GM19452 (cell line): ENCODE results near the gene PPP4C.
"Not testable (repeated sequence)": the region's sequence is repeated elsewhere in the genome, so short reads cannot be mapped to it uniquely, and the experiment has no call there.

Experiments
- ATAC-seq: cut with Tn5 transposase; IDR thresholded peaks from one replicate; pipeline ENCODE4 v1.9.1; 2021; ENCODE audit not compliant: unreplicated experiment

PPP4C gene

GRCh38 chr16:30095166-30096078 is 19.6 kb downstream of the PPP4C start:
- ATAC-seq: no peak

DNA sequence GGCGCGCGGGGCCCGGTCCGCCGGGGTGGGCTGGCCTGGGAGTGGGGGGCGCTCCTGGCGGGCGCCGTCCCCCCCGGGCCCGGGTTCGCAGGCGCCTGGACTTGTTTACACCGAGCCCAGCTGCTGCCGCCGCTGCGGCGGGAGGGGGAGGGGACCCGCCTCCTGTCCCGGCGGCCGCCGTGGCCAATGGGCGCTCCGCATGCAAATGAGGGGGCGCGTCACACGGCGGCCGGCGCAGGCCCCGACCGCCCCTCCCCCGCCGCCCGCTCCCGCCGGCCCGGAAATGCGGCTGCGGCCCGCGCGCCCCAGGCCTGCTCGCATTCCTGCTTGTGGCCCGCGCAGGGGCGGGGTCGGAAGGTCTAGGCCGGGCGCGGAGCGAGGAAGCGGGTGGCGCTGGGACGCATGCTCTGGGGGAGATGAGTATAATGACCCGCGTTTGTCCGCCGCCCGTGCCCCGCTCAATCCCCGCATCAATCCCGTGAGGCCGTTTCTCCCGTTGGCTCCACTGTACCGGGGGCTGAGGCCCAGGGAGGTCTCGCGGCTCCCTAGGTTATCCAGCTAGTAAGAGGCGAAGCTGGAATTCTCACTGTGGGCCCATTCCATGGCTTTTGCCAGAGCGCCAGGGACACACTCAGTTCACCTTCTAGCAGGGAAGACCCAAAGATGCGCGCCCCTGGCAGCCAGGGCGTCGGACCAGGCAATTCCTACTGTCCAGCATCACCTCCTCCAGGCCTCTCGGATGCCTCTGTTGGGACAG is 20.5 kb downstream of the PPP4C start, which contains the start of gene YPEL3:
Gene YPEL3 (minus strand): TSS at position 109 of the 757 bp plus-strand sequence. CDS start 731 bp downstream, outside the sequence.
- ATAC-seq: no peak

DNA sequence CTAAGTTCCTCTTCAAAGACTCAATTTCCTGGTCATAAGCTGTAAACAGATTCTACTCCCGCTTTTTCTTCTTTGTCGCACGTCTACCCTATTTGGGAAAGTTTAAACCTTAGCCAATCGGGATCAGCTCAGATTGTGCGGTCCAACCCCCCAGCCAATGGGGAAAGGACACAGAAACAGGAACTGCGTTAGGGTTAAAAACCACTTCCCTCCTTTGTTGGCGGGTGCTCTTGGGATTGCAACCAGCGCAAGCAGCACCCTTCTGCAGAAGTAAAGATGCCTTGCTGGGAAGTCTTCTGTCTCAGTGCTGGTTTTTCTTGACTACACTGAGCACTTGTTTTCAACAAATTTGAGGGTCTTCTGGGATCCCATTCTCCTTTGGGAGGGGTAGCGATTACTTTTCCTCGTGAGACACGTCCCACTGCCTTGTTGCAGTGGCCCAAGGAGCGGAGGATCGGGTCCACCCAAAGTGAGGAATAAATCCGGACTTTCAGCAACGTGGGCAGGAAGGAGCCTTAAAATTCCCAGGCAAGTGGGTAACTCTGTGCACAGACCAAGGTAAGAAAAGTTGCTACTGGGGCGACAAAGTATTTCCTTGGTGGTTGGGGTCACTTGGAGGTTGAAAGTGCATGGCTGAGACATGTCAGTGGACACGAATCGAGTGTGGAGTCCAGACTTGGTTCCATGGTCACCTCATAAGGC is 21.2 kb downstream of the PPP4C start:
- ATAC-seq: no peak

DNA sequence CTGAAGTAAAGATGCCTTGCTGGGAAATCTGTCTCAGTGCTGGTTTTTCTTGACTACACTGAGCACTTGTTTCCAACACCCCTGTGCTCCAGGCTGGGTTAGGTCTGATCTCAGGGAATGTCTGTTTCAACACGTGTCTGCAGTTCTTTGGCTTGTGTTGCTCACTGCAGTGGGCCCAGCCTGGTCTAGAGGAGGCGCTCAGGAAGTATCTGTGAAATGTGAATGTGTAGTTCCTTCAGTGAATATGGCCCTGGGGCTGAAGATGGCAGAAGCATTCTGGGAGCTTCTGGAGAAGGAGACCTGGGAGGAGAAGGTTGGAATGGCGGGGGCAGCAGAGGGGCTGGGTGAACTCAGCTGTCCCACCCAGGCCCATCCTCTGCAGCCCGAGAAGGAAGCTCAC is 28.3 kb downstream of the PPP4C start:
- no peak for ATAC-seq

DNA sequence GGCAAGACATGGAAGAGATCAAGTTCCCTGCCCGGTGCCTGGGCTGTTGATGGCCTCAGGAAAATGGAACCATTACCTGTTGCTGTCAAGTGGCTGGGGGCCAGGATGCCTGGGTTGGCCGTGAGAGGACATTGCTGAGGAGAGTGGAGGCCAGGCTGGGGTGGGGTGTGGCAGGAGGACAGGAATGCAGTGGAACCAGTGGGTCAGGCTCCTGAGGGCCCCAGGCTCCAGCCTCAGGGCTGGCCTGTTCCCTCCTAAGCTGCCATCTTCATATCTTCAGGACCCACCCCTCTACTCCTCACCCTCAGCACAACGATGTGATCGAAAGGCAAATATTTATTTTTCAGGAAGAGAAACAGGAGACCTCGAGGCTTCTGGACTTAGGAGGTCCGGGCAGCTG is 28.7 kb downstream of the PPP4C start:
- no peak for ATAC-seq

DNA sequence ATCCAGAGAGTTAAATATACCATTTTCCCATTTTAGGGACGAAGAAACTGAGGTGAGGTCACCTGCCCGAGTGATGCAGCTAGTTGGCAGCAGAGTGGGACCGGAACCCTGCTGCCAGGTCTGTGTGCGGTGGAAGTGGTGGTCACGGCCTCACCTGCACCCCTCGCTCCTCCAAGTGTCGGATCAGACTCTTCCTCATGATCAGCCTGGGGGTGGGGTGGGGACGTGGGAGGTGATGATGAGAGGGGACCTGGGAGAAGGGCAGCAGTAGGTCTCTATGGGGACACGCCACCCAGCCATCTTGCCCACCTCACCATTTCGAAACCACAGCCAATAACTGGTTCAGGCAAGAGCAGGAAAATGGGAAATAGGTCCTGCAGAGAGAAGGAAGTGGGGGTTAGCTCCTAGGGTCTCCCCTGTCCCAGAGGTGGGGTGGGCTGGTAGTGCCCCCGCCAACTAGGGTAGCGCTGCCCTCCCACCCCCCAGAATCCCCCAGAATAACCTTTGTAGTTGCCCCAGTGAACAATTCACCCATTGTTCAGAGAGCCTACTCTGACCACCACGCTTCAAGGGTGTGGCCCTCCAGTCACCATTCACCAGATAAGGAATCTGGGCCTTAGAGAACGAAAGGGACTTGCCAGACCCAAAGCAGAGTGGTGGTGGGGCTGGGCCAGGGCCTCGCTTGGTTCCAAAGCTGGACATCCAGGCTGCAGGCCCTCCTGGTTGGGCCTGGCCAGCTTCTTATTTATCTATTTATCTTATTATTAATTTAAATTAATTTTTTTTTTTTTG is 32.5 kb downstream of the PPP4C start:
- no peak for ATAC-seq

DNA sequence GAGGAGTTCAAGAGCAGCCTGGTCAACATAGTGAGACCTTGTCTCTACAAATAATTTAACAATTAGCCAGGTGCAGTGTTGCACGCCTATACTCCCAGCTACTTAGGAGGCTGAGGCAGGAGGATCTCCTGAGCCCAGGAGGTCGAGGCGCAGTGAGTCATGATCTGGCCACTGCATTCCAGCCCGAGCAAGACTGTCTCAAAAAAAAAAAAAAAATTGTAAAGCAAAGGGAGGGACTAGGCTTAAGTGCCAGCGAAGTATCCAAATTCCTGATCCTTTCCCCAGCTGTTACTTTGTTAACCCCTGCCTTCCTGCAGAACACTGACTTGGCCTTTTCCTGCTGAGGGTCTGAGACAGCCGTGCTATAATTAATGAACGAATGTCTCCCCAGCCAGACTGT is 34.9 kb downstream of the PPP4C start:
- ATAC-seq: no peak

DNA sequence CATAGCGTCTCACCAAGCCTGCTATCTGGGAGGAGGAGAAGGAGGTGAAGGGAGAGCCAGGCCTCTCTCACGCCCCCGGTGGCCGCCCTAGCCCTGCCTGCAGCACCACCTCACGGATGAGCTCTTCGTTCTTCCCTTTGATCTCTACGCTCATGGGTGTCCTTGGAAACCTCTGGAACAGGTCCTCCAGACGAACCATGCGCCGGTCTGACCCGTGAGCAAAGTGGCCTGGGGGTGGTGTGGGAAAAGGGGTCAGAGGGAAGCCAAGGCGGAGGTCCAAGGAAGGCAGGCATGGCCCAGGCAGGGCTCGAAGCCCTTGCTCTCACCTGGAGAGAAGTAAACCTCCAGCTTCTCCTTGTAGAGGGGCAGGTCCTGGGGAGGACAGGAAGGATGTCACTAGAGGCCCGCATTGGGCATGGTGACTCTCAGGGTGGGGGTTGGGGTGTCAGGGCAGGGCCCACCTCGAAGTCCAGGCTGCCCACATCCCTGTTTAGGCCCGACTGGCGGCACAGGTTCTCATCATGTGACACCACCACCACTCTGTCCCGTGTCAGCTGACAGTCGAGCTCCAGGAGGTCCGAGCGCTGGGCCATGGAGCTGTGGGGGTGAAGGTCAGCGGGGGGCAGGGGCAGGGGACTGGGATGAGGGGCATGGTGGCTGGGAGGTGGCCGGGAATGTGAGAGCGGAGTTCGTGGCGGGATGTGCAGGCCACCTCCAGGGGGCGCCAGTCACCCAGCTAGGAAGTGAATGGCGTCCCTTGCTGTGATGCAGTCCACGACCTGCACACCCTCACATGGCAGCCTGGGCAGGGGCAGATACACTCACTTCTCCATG is 36.6 kb downstream of the PPP4C start:
- ATAC-seq: no peak

DNA sequence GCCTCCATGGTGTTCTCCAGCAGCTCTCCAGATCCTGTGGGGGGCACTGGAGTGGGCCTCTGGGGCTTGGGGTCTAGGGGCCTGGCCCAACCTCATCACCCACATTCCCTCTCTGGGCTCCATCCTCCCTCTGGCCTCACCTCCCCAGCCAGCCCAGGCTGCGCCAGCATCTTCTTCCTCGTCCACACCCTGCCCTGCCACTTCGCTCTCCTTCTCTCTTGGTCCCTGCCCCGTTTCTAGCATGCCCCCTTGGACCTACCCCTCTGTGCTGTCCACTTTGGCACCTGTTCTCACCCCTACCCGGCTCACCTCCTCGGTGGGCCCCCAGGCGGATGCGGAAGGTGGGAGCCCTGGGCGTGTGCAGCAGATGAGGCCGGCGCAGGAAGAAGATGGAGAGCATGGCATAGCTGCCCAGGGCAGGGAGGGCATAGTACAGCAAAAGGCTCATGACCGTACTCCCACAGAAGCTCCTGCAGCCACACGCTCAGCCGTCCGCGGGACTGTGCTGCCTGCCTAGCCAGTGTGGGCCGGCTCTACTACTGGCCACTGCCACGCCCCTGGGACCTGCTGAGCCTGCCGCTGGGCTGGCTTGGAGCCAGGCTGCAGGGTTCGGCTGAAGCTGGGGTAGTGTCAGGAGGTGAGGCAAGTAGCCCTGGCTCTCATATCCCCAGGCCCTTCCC is 37.4 kb downstream of the PPP4C start, which contains the start of gene GDPD3:
Gene GDPD3 (minus strand): TSS at position 507 of the 680 bp plus-strand sequence. CDS start 59 bp downstream, at position 448.
- ATAC-seq: no peak

DNA sequence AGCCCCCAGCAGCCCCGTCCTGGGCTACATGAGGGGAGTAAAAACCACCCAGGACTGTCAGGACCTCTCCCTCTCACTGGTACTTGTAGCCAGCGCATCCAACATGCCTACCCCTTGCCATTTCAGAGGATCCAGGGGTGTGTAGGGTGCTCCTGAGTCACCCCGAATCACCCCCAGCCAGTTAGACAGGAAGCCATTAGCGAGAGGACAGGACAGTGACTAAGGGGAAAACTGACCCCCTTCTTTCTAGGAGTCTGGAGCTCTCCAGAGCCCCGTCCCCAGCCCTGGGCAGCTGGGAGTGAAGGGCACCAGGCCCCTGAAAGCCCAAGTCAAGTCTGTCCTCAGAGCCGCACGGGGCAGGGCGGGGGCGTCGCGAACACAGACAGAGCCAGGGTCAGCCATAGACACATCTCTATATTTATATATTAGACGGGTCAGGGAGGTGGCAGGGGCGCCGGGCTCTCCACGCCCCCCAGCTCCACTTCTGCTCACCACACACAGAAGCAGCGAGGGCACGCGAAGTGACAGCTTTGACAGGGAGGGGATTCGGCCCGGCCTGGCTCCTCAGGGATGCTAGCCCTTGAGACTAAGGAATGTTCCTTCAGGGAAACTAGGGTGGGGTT is 38.0 kb downstream of the PPP4C start:
- no peak for ATAC-seq

DNA sequence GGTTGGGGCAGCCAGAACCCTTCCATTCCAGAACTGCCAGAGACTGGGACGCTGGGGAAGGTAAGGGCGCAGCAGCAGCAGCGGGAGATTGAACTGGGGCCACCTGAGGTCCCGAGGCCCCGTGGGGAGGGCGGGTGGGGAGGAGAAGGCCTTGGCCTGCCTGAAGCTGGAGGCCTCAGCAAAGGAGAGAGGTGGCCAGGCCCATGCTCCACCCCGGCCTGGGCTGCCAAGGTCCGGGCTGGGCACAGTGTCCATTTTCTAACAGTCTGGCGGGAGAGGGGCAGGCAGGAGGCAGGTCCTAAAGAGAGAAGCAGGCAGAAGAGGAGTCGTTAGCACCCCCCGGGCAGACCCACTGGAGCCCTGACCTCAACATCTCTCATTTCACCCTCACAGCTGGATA is 38.6 kb downstream of the PPP4C start:
- no peak for ATAC-seq

- ATAC-seq: not testable (repeated sequence)
These were observed 39.0 kb downstream of the PPP4C start for GRCh38 chr16:30114833-30115232.

- ATAC-seq: no peak
These were observed 39.4 kb downstream of the PPP4C start for GRCh38 chr16:30115238-30115637.

DNA sequence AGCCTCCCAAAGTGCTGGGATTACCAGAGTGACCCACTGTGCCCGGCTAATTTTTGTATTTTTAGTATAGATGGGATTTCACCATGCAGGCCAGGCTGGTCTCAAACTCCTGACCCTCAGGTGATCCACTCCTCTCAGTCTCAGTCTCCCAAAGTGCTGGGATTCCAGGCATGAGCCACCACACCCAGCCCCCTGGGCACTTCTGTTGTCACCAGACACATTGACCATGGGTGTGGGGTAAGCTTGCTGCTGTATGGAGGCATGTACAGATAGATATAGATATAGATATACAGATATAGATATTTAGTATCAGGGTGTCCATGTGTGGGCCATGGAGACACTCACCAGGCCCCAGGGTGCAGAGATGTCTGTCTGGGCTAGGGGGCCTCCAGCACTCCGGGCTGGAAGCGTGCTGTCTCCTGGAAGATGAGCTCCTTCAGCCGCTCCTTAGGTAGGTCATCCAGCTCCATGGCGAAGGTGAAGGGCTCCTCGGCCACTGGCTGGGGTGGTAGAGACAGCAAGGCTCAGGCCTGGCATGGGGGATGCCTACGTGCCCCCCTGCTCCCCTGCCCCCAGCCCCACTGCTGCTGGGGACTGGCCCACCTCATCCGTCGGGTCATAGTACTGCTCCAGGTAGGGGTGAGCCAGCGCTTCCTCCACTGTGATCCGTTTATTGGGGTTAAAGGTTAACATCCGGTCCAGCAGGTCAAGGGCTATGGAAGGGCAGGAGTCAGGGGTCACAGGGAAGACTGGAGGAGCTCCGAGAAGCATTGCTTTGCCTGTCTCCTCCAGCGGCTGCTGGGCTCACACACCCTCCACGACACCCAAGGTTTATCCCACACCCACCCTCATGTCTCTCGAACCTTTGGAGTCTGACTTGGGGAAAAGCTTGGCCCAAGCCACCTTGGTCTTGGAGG is 40.8 kb downstream of the PPP4C start:
- ATAC-seq: no peak

- ATAC-seq: no peak
These were observed 42.0 kb downstream of the PPP4C start for GRCh38 chr16:30117768-30118167.

DNA sequence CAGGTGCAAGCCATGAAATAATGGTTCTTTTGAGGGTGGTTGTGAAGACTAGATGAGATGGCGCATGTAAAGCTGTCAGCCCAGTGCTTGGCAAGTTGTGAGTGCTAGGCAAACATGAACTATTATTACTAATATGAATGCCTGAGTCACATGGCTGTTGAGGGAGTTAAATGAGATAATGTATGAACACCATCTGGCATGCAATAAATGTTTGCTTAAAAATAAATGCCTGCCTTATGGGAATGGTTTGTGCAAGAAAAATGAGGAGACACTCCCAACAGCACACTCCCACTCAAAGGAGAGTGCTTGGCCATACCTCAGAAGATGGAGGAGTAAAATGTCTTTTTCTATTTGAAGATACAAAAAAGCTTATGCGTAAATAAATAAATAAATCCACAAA is 43.6 kb downstream of the PPP4C start:
- ATAC-seq: no peak

GRCh38 chr16:30120340-30121105 is 44.7 kb downstream of the PPP4C start:
- ATAC-seq: no peak
